Trophoblast cell (in vitro differentiated cells and primary cell): Measurements from ENCODE around the gene CYGB.

Source experiments
- DNase-seq, 2 donors: peaks; one replicate each; pipeline ENCODE4 v3.0.0-alpha.2; 2016
- H2AFZ ChIP-seq: 2 replicates; pipeline ENCODE4 v1.6.1; 2013; ENCODE audit warnings: low read length, moderate library complexity, mild to moderate bottlenecking; ENCODE audit not compliant: insufficient read depth, poor library complexity
- H2AK5ac ChIP-seq: 2 replicates; pipeline ENCODE4 v1.6.1; 2013; ENCODE audit warnings: mild to moderate bottlenecking, low read length
- H2BK120ac ChIP-seq: 2 replicates; pipeline ENCODE4 v1.6.1; 2013; ENCODE audit warnings: low read length, mild to moderate bottlenecking, moderate library complexity; ENCODE audit not compliant: insufficient read depth, poor library complexity
- H2BK12ac ChIP-seq: 2 replicates; pipeline ENCODE4 v1.6.1; 2013; ENCODE audit warnings: mild to moderate bottlenecking, low read length, moderate library complexity
- H2BK5ac ChIP-seq: 2 replicates; pipeline ENCODE4 v1.6.1; 2013; ENCODE audit warnings: low read length, low read depth, moderate library complexity, mild to moderate bottlenecking; ENCODE audit not compliant: poor library complexity
- H3K14ac ChIP-seq: 2 replicates; pipeline ENCODE4 v1.6.1; 2013; ENCODE audit warnings: mild to moderate bottlenecking, low read length
- H3K18ac ChIP-seq: 2 replicates; pipeline ENCODE4 v1.6.1; 2013; ENCODE audit warnings: mild to moderate bottlenecking, low read length
- H3K23ac ChIP-seq: 2 replicates; pipeline ENCODE4 v1.6.1; 2013; ENCODE audit warnings: low read length
- H3K27ac ChIP-seq: 2 replicates; pipeline ENCODE4 v1.5.1; 2013; ENCODE audit warnings: low read depth, mild to moderate bottlenecking, inconsistent platforms, low read length, moderate library complexity
- H3K27me3 ChIP-seq: 2 replicates; pipeline ENCODE4 v1.6.1; 2013; ENCODE audit warnings: inconsistent platforms, mild to moderate bottlenecking, low read length, moderate library complexity; ENCODE audit not compliant: insufficient read depth
- H3K36me3 ChIP-seq, 2 experiments: 1 replicate in 1 of 2; 2 replicates in 1 of 2; pipeline ENCODE4 v1.6.1; 2013; ENCODE audit warnings: low read length in 2 of 2, mild to moderate bottlenecking in 2 of 2, moderate library complexity in 1 of 2; ENCODE audit not compliant: insufficient read depth in 2 of 2, control insufficient read depth in 1 of 2
- H3K4ac ChIP-seq: 2 replicates; pipeline ENCODE4 v1.6.1; 2013; ENCODE audit warnings: low read depth, mild to moderate bottlenecking, low read length, moderate library complexity
- H3K4me1 ChIP-seq, 2 experiments: 1 replicate in 1 of 2; 2 replicates in 1 of 2; pipeline ENCODE4 v1.6.1; 2013; ENCODE audit warnings: low read length in 2 of 2, mild to moderate bottlenecking in 2 of 2, moderate library complexity in 1 of 2; ENCODE audit not compliant: insufficient read depth in 2 of 2, control insufficient read depth in 1 of 2
- H3K4me2 ChIP-seq: 2 replicates; pipeline ENCODE4 v1.6.1; 2013; ENCODE audit warnings: inconsistent platforms, mild to moderate bottlenecking, low read length, moderate library complexity
- H3K4me3 ChIP-seq: 2 replicates; pipeline ENCODE4 v1.5.1; 2013; ENCODE audit warnings: mild to moderate bottlenecking, low read depth, low read length, inconsistent platforms
- H3K79me1 ChIP-seq: one replicate; pipeline ENCODE4 v1.6.1; 2013; ENCODE audit warnings: low read length
- H3K79me2 ChIP-seq: 2 replicates; pipeline ENCODE4 v1.6.1; 2013; ENCODE audit warnings: low read length, mild to moderate bottlenecking; ENCODE audit not compliant: control insufficient read depth, insufficient read depth, poor library complexity
- H3K9ac ChIP-seq: 2 replicates; pipeline ENCODE4 v1.6.1; 2013; ENCODE audit warnings: mild to moderate bottlenecking, low read length
- H3K9me3 ChIP-seq: 2 replicates; pipeline ENCODE4 v1.6.1; 2013; ENCODE audit warnings: low read depth, mild to moderate bottlenecking, control low read depth, inconsistent platforms, low read length; ENCODE audit not compliant: insufficient read depth
- H4K12ac ChIP-seq: 2 replicates; pipeline ENCODE4 v1.6.1; 2013; ENCODE audit warnings: low read depth, mild to moderate bottlenecking, low read length, moderate library complexity
- H4K8ac ChIP-seq: 2 replicates; pipeline ENCODE4 v1.6.1; 2013; ENCODE audit warnings: low read depth, mild to moderate bottlenecking, low read length, moderate library complexity
- H4K91ac ChIP-seq: one replicate; pipeline ENCODE4 v1.6.1; 2013; ENCODE audit warnings: low read depth, mild to moderate bottlenecking, low read length, moderate library complexity
- WGBS: extraction: QIAGEN DNeasy Blood & Tissue Kit; methylation state at CpG from one replicate; pipeline ENCODE4 v1.1.7; 2013; ENCODE audit warnings: missing lambda C conversion rate; ENCODE audit not compliant: insufficient read length, insufficient coverage; ENCODE audit errors: extremely low coverage; 5-methylcytosine and 5-hydroxymethylcytosine counted together

CYGB gene

DNA sequence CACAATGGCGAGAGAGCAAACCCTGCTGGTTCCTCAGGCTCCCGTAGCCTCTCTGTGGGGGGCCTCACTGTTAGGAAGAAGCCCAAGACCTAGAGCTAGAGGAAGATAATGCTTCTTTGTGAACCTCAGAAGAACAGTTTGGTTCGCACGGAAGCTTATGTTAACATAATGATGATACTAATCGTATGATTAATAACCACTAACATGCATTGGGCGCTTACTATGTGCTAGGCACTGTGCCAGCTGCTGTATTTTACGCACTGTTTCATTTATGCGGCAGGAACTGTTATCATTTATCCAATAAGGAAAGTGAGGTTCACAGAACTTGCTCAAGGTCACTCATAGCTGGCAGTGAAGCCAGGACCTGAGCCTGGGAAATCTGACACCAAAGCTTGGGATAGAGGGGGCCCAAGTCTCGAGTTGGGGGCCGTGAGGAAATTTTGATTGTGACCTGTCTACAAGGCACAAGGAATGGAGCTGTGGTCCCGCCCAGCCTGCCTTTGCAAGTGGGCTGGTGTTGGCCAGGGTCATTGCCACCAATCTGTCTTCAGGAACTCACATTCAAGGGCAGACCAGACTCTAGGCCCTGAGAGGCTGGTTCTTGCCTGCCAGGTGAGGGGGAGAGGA lies 9.2 kb upstream of the CYGB start:
- Histone ChIP-seq H3K4me1 (peaks cover 20 to 23% of the 10 kb centered on the region in 2 experiments), H3K9ac (no peak overlapping the region), H2AFZ (no peak overlapping the region), H3K4me2 (no peak overlapping the region), H2BK5ac (no peak overlapping the region), H4K12ac (no peak overlapping the region), H4K91ac (no peak overlapping the region), H3K4ac (no peak overlapping the region), H3K23ac (no peak overlapping the region), H3K14ac (no peak overlapping the region), H2BK120ac (no peak overlapping the region), H4K8ac (no peak overlapping the region), H3K27me3 (no peaks in the 10 kb centered on the region), H3K79me1 (peaks cover 2% of the 10 kb centered on the region), H3K36me3 (no peaks in the 10 kb centered on the region), H3K79me2 (no peaks in the 10 kb centered on the region), H3K4me3 (no peak overlapping the region), H3K27ac (no peak overlapping the region), H2AK5ac (no peak overlapping the region), H3K9me3 (no peaks in the 10 kb centered on the region), H2BK12ac (no peak overlapping the region), H3K18ac (no peak overlapping the region)
- no peak for DNase-seq
- WGBS = no CpG with 5 or more reads among the region's 11 CpGs

DNA sequence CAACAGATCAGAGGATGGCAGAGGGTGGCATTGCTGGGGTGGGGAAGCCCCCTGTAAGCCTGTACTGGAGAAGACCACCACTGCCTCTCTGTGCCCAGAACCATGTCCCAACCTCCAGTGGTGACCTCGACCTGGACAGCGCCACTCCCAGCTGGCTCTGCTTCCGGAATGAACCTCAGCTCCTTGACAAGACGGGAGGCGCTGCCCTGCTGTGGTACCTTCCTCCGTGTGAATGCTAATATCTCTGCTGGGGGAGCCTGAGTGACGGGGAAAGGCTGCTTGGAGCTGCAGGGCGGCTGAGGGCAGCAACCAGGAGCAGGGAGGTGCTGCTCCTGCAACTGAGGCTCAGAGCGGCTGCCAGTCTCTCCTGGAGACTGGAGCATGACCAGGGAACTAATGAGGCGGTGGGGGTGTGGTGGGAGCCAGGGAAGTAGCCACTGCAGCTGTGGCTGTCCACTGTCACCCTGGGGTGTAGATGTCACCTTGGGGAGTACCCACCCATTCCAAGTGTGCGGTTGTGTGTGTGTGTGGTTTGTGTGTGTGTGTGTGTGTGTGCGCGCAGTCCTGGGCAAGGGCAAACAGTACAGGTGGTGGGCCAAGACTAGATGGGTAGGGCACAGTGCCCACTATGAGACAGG lies 8.5 kb upstream of the CYGB start:
- no peaks in the 10 kb centered on the region for H3K27me3 ChIP-seq
- H2BK5ac ChIP-seq = no peak overlapping the region
- no peak overlapping the region for H3K18ac ChIP-seq
- H3K79me2 ChIP-seq = no peaks in the 10 kb centered on the region
- no peak overlapping the region for H2BK12ac ChIP-seq
- H3K4me2 ChIP-seq = no peak overlapping the region
- no peak overlapping the region for H2AFZ ChIP-seq
- H3K9me3 ChIP-seq = no peaks in the 10 kb centered on the region
- no peaks in the 10 kb centered on the region for H3K36me3 ChIP-seq
- no peak overlapping the region for H4K8ac ChIP-seq
- no peak overlapping the region for H2AK5ac ChIP-seq
- H4K12ac ChIP-seq = no peak overlapping the region
- H3K79me1 ChIP-seq = no peaks in the 10 kb centered on the region
- H3K27ac ChIP-seq = no peak overlapping the region
- H4K91ac ChIP-seq = no peak overlapping the region
- no peak overlapping the region for H3K4ac ChIP-seq
- WGBS = no CpG with 5 or more reads among the region's 13 CpGs
- no peak overlapping the region for H3K23ac ChIP-seq
- no peak overlapping the region for H2BK120ac ChIP-seq
- H3K14ac ChIP-seq = no peak overlapping the region
- no peak for DNase-seq
- H3K9ac ChIP-seq = no peak overlapping the region
- peaks cover 22 to 24% of the 10 kb centered on the region in 2 experiments for H3K4me1 ChIP-seq
- H3K4me3 ChIP-seq = no peak overlapping the region

DNA sequence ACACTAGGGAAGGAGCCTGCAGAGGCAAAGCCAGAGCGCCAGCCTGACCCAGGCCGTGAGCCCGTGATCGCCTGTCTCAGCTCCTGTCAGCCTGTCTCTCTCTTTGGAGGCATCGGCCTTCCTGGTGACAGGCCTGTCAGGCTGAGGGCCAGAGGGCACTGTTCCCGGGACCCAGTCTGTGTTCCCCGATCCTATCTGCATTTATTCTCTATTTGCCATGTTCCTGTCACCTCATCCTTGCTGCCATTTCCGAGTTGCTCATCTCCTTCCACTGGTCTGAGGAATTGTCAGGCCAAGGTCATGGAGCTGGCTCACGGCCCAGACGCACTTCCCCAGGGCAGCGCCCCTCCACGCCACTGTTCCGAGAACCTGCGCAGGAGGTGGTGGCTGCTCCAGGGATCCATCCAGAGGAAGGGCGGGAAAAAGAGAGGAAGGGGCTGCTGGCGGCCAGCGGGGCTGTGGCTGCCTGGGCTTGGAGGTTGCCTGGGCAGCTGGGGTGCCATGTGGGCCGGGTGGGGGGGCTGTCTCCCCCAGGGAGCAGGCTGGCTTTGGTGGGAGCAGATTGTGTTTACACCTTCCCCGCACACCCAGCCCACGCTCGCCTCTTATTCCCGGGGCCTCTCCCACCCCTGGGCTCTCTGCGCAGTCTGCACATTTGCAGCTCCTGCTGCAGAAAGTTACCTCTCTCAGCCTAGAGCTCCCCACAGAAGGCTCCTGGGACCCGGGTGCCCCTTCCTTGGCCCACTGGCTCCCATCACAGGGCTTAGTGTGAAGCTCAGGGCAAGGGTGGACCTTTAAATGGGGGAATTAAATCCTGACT lies 7.2 kb upstream of the CYGB start:
- no peak overlapping the region for H3K9ac ChIP-seq
- H4K8ac ChIP-seq = no peak overlapping the region
- no peak overlapping the region for H4K91ac ChIP-seq
- no peak overlapping the region for H2BK12ac ChIP-seq
- no peak overlapping the region for H3K14ac ChIP-seq
- peaks cover 24 to 28% of the 10 kb centered on the region in 2 experiments for H3K4me1 ChIP-seq
- WGBS = no CpG with 5 or more reads among the region's 24 CpGs
- no peak overlapping the region for H3K27ac ChIP-seq
- peaks cover 2% of the 10 kb centered on the region for H3K79me1 ChIP-seq
- no peaks in the 10 kb centered on the region for H3K36me3 ChIP-seq
- H4K12ac ChIP-seq = no peak overlapping the region
- no peaks in the 10 kb centered on the region for H3K9me3 ChIP-seq
- H2AFZ ChIP-seq = no peak overlapping the region
- no peaks in the 10 kb centered on the region for H3K27me3 ChIP-seq
- DNase-seq = no peak
- H2BK120ac ChIP-seq = no peak overlapping the region
- H3K4ac ChIP-seq = no peak overlapping the region
- no peak overlapping the region for H3K18ac ChIP-seq
- no peak overlapping the region for H2AK5ac ChIP-seq
- peak overlapping the region; percentile 5 for H3K4me2 ChIP-seq
- no peak overlapping the region for H2BK5ac ChIP-seq
- no peak overlapping the region for H3K23ac ChIP-seq
- H3K4me3 ChIP-seq = no peak overlapping the region
- peaks cover 2% of the 10 kb centered on the region for H3K79me2 ChIP-seq

DNA sequence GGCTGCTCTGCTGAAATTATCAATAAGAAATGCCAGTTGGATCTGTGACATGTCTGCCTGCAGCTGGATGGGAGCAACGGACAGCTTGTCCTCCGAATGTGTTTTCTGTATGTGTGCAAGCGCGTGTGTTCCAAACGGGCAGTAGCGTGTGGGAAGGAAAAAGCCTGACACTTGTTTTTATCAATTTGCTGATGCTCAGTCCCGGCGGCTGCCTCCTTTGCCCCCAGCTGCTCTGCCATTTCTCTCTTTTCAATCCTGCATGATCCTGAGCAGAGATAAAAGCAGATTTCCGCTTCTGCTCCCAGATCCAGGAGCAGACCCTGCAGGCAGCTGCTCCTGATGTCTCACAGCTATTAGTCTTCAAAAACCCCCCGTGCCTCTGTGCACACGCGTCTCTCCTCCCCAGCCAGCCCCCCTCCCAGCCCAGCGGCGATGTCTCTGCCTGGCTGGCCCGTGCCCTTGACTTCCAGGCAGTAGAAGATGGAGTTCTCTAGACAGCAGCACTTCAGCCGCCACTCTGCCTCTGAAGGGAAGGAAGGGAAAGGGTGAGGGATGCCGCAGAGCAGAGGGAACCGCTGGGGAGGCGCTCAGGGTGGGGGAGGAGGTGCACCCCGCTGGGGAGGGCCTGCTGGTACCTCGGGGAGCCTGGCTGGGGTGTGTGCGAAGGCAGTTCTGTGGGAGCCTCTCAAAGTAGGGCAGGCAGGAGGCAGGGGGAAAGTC lies 6.5 kb upstream of the CYGB start:
- H3K4ac ChIP-seq = no peak overlapping the region
- peaks cover 24 to 28% of the 10 kb centered on the region in 2 experiments for H3K4me1 ChIP-seq
- no peak overlapping the region for H3K4me3 ChIP-seq
- no peak overlapping the region for H3K23ac ChIP-seq
- H2BK5ac ChIP-seq = no peak overlapping the region
- no peaks in the 10 kb centered on the region for H3K9me3 ChIP-seq
- H2BK12ac ChIP-seq = no peak overlapping the region
- no peak overlapping the region for H3K14ac ChIP-seq
- peaks cover 2% of the 10 kb centered on the region for H3K79me2 ChIP-seq
- no peak for DNase-seq
- no peak overlapping the region for H3K27ac ChIP-seq
- H3K9ac ChIP-seq = no peak overlapping the region
- no peak overlapping the region for H2BK120ac ChIP-seq
- peaks cover 5% of the 10 kb centered on the region for H3K27me3 ChIP-seq
- H4K91ac ChIP-seq = no peak overlapping the region
- H3K4me2 ChIP-seq = peak overlapping the region; percentile 5
- no peak overlapping the region for H2AK5ac ChIP-seq
- H4K12ac ChIP-seq = no peak overlapping the region
- H4K8ac ChIP-seq = no peak overlapping the region
- WGBS = no CpG with 5 or more reads among the region's 22 CpGs
- H3K79me1 ChIP-seq = peaks cover 2% of the 10 kb centered on the region
- H3K18ac ChIP-seq = no peak overlapping the region
- H3K36me3 ChIP-seq = no peaks in the 10 kb centered on the region
- H2AFZ ChIP-seq = no peak overlapping the region
